A673 (cell line): ENCODE measurements around the gene RNF8. TPM values are rescaled to one million over a fixed set of nuclear protein-coding genes. Genes with fewer than 3 reads are reported as not detected.

Experiments
- BruUV-seq: library from RNA; stranded (reverse); fragments of 400-500 nt; replicated peaks from 2 replicates; lab custom pipeline; 2021; lab: Mats Ljungman, UMichigan
- CTCF ChIA-PET: fragments of 300-600 bp; sonication (Branson Sonifier 250); formaldehyde crosslinking; loops from one replicate; lab custom pipeline; 2022; ENCODE audit warnings: antibody characterized with exemption; lab: Charles Lee
- POLR2A ChIA-PET: fragments of 300-600 bp; sonication (Branson Sonifier 250); formaldehyde crosslinking; loops from one replicate; lab custom pipeline; 2022; ENCODE audit warnings: antibody characterized with exemption; ENCODE audit not compliant: low non-redundant PET; lab: Charles Lee
- DNase-seq: peaks from one replicate; pipeline ENCODE4 v3.0.0-alpha.2; 2015; ENCODE audit warnings: low spot score
- H3K27ac ChIP-seq: fragments of 200-600 bp; sonication (generic); 2 replicates; pipeline ENCODE4 v1.5.1; 2016; ENCODE audit warnings: mixed run types, low read depth, mild to moderate bottlenecking, mixed read lengths, antibody characterized with exemption, low read length; ENCODE audit not compliant: poor library complexity, severe bottlenecking
- H3K27me3 ChIP-seq: fragments of 200-600 bp; sonication (generic); replicated peaks from 2 replicates; pipeline ENCODE4 v1.6.1; 2017; ENCODE audit warnings: mixed run types, low read depth, mild to moderate bottlenecking, mixed read lengths, antibody characterized with exemption, low read length; ENCODE audit not compliant: insufficient read depth, poor library complexity
- H3K36me3 ChIP-seq: fragments of 200-600 bp; sonication (generic); 2 replicates; pipeline ENCODE4 v1.6.1; 2016; ENCODE audit warnings: mixed run types, mild to moderate bottlenecking, mixed read lengths, antibody characterized with exemption, low read length; ENCODE audit not compliant: insufficient read depth, poor library complexity, severe bottlenecking
- H3K4me1 ChIP-seq: fragments of 200-600 bp; sonication (generic); 2 replicates; pipeline ENCODE4 v1.6.1; 2017; ENCODE audit warnings: mixed run types, mild to moderate bottlenecking, mixed read lengths, antibody characterized with exemption, low read length; ENCODE audit not compliant: insufficient read depth, poor library complexity, severe bottlenecking
- H3K4me3 ChIP-seq: fragments of 200-600 bp; sonication (generic); 2 replicates; pipeline ENCODE4 v1.5.1; 2016; ENCODE audit warnings: low read depth, mixed run types, mild to moderate bottlenecking, mixed read lengths, low read length; ENCODE audit not compliant: poor library complexity, severe bottlenecking
- H3K9me3 ChIP-seq: fragments of 200-600 bp; sonication (generic); 2 replicates; pipeline ENCODE4 v1.6.1; 2016; ENCODE audit warnings: mixed run types, low read depth, mild to moderate bottlenecking, mixed read lengths, antibody characterized with exemption, low read length; ENCODE audit not compliant: poor library complexity, severe bottlenecking
- CTCF ChIP-seq: fragments of 300-800, 200-600 bp; sonication (generic); conservative IDR thresholded peaks from 2 replicates; pipeline ENCODE4 v1.5.1; 2017; ENCODE audit warnings: low read depth, mild to moderate bottlenecking, antibody characterized with exemption, low read length, moderate library complexity, mixed read lengths
- EZH2 ChIP-seq: fragments of 200-600 bp; sonication (generic); IDR thresholded peaks from 2 replicates; pipeline ENCODE4 v1.6.1; 2017; ENCODE audit warnings: borderline replicate concordance, low read depth, mild to moderate bottlenecking, mixed read lengths, antibody characterized with exemption, low read length; ENCODE audit not compliant: poor library complexity, severe bottlenecking
- intact Hi-C: fragments of 100-400 bp; cut with micrococcal nuclease; formaldehyde crosslinking; loops from one replicate; pipeline ENCODE4 v1.10.0; 2022; ENCODE audit not compliant: unreplicated experiment
- total RNA-seq: library from RNA; stranded (reverse); gene quantifications from 2 replicates; pipeline ENCODE4 v1.2.3, GENCODE V29; 2021

Gene RNF8
- total RNA-seq, 1 experiment from 2014 or later: 25.6 TPM

GRCh38 chr6:37372116-37372515, 18.3 kb downstream of the RNF8 start:
- POLR2A ChIA-PET: no interaction called here
- peaks cover 12% of the 10 kb centered on the region for H3K4me1 ChIP-seq
- no peak overlapping the region for H3K27ac ChIP-seq
- no peaks in the 10 kb centered on the region for H3K27me3 ChIP-seq
- no peak for TF ChIP-seq EZH2
- no peak for TF ChIP-seq CTCF
- H3K9me3 ChIP-seq: no peaks in the 10 kb centered on the region
- no peak overlapping the region for H3K4me3 ChIP-seq
- no peak for DNase-seq
- no TSS peak for BruUV-seq
- intact Hi-C loops: no loop called here
- CTCF ChIA-PET: interaction anchor here (0.6 to 0.8 kb wide), 2 partner anchors 194 to 284 kb away, joined by 4 to 11 read pairs; no protein-coding TSS in a partner anchor
- H3K36me3 ChIP-seq: peaks cover 34% of the 10 kb centered on the region

- Histone ChIP-seq H3K27ac (no peak overlapping the region), H3K27me3 (no peaks in the 10 kb centered on the region), H3K36me3 (peaks cover 24% of the 10 kb centered on the region), H3K4me3 (no peak overlapping the region), H3K4me1 (peaks cover 12% of the 10 kb centered on the region), H3K9me3 (no peaks in the 10 kb centered on the region)
- intact Hi-C loops: no loop called here
- no peak for TF ChIP-seq CTCF
- no peak for TF ChIP-seq EZH2
- BruUV-seq: no TSS peak
- POLR2A ChIA-PET: no interaction called here
- peak; percentile 74 for DNase-seq
- CTCF ChIA-PET: interaction anchor here (0.7 kb wide), 1 partner anchor 195 kb away, joined by 3 read pairs; no protein-coding TSS in a partner anchor
These were observed 20.2 kb downstream of the RNF8 start for GRCh38 chr6:37373822-37374471.

GRCh38 chr6:37375376-37375775, 21.6 kb downstream of the RNF8 start:
- TF ChIP-seq CTCF (no peak), EZH2 (no peak)
- BruUV-seq: no TSS peak
- H3K36me3 ChIP-seq: peaks cover 10% of the 10 kb centered on the region
- H3K9me3 ChIP-seq: no peaks in the 10 kb centered on the region
- ChIA-PET CTCF (interaction anchor here (0.6 kb wide), 1 partner anchor 8 kb away, joined by 6 read pairs; no protein-coding TSS in a partner anchor), POLR2A (no interaction called here)
- H3K27me3 ChIP-seq: no peaks in the 10 kb centered on the region
- peaks cover 12% of the 10 kb centered on the region for H3K4me1 ChIP-seq
- no peak for DNase-seq
- no peak overlapping the region for H3K27ac ChIP-seq
- no peak overlapping the region for H3K4me3 ChIP-seq
- intact Hi-C loops: no loop called here
